K562 (cell line): ENCODE results near the gene USP7. TPM values are rescaled to one million over a fixed set of nuclear protein-coding genes. Genes with fewer than 3 reads are reported as not detected.

Experiments used
- CHD7 ChIP-seq: fragments of 200-600 bp; sonication (generic); IDR thresholded peaks from one replicate; pipeline ENCODE4 v1.6.1; 2012; ENCODE audit warnings: mild to moderate bottlenecking, low read depth, low read length, inconsistent platforms
- polyA plus RNA-seq, 8 experiments: library from polyadenylated mRNA; depleted of rRNA in 4 of 8; stranded (reverse) in 5 of 8; unstranded in 3 of 8; fragments of >200 nt; fragmentation: Nextera tagmentation in 2 of 8; fragmentation: Illumina TruSeq in 1 of 8; extraction: Ambion mirVana in 2 of 8; extraction: Trizol in 1 of 8; gene quantifications; 2 replicates each; pipeline versions ENCODE4 v1.2.1 to v1.2.3, GENCODE V29; 2011 to 2014; ENCODE audit warnings: inconsistent platforms in 1 of 8, missing spikeins in 1 of 8
- total RNA-seq, 7 experiments: library from RNA; depleted of rRNA in 6 of 7; stranded (reverse); fragments of >200 nt in 6 of 7; fragmentation: Illumina TruSeq in 2 of 7; extraction: Trizol in 2 of 7; gene quantifications; 2 replicates each; pipeline versions ENCODE4 v1.2.1 to v1.2.3, GENCODE V29; 2011 to 2021; ENCODE audit warnings: low replicate concordance in 1 of 7

Gene USP7
- total and polyA plus RNA-seq, 9 of the 15 experiments (the other 6 are each of a cell fraction or from before 2014, with no cell fraction given) = 17.1 to 145 (median 57.9) TPM

- TF ChIP-seq CHD7 = no peak
Observed at GRCh38 chr16:8904018-8904430, 59.7 kb downstream of the USP7 start (continued).
